HG02970 (cell line): ENCODE measurements around the gene SOWAHC.
"Not testable (repeated sequence)": the region's sequence is repeated elsewhere in the genome, so short reads cannot be mapped to it uniquely, and the experiment has no call there.

Experiments used
- ATAC-seq: cut with Tn5 transposase; IDR thresholded peaks from one replicate; pipeline ENCODE4 v1.9.1; 2021; ENCODE audit warnings: mild to moderate bottlenecking, moderate library complexity, moderate number of reproducible peaks; ENCODE audit not compliant: unreplicated experiment, low FRiP score

The SOWAHC gene

GRCh38 chr2:109613922-109614714 is at the start of gene SOWAHC, which contains the start of gene SEPTIN10:
Gene SOWAHC (plus strand): TSS chr2:109614364. CDS start chr2:109614490, 126 bp downstream.
Gene SEPTIN10 (minus strand): TSS chr2:109613966. CDS start chr2:109613827, 139 bp downstream.
- peak; percentile 57 for ATAC-seq

- ATAC-seq: no peak
Measured at GRCh38 chr2:109575373-109575772, 38.8 kb upstream of the SOWAHC start.

GRCh38 chr2:109577630-109578029 is 36.5 kb upstream of the SOWAHC start:
- ATAC-seq: not testable (repeated sequence)

- no peak for ATAC-seq
Measured at GRCh38 chr2:109582928-109583895, 31.0 kb upstream of the SOWAHC start.

GRCh38 chr2:109586687-109587086 is 27.5 kb upstream of the SOWAHC start:
- no peak for ATAC-seq

- no peak for ATAC-seq
Measured at GRCh38 chr2:109591206-109591605, 23.0 kb upstream of the SOWAHC start.

GRCh38 chr2:109592905-109593304 is 21.3 kb upstream of the SOWAHC start:
- no peak for ATAC-seq

GRCh38 chr2:109594246-109594885 is 19.8 kb upstream of the SOWAHC start:
- ATAC-seq: no peak

GRCh38 chr2:109595644-109596043 is 18.5 kb upstream of the SOWAHC start:
- no peak for ATAC-seq

GRCh38 chr2:109597283-109597682 is 16.9 kb upstream of the SOWAHC start:
- ATAC-seq: no peak

GRCh38 chr2:109601783-109602182 is 12.4 kb upstream of the SOWAHC start:
- ATAC-seq: no peak

GRCh38 chr2:109602617-109603188 is 11.5 kb upstream of the SOWAHC start:
- ATAC-seq: no peak

- no peak for ATAC-seq
Measured at GRCh38 chr2:109604597-109604996, 9.6 kb upstream of the SOWAHC start.

- ATAC-seq: no peak
Measured at GRCh38 chr2:109607766-109608165, 6.4 kb upstream of the SOWAHC start.

- no peak for ATAC-seq
Measured at GRCh38 chr2:109609352-109610024, 4.7 kb upstream of the SOWAHC start.

- ATAC-seq: no peak
Measured at GRCh38 chr2:109611467-109612095, 2.6 kb upstream of the SOWAHC start.

GRCh38 chr2:109613081-109613921 is 863 bp upstream of the SOWAHC start:
- no peak for ATAC-seq
